Measurements from ENCODE around the gene MYL11. TPM values are rescaled to one million over a fixed set of nuclear protein-coding genes. Genes with fewer than 3 reads are reported as not detected.
A peak's percentile ranks its signal among the peaks of the same experiment; 100 is the strongest.

The MYL11 gene
- total RNA-seq, 1 donor from 2014 or later: not detected

GRCh38 chr16:30376461-30376902 is 1.9 kb downstream of the MYL11 start:
- H3K9ac ChIP-seq (ENCODE audit: low read length): no peak overlapping the region
- no peak overlapping the region for H2AFZ ChIP-seq (ENCODE audit: low read depth, low read length)
- H3K27ac ChIP-seq (ENCODE audit: low read depth, low read length): no peak overlapping the region
- H3K4me2 ChIP-seq (ENCODE audit: low read length): no peak overlapping the region
- peak overlapping the region; percentile 41 for H3K27ac Mint-ChIP-seq (ENCODE audit: unreplicated experiment)
- no peak overlapping the region for H3K4me3 ChIP-seq (ENCODE audit: insufficient read depth, low read depth, low read length)
- H3K9me3 ChIP-seq (ENCODE audit: insufficient read depth, low read depth, low read length): no peaks in the 10 kb centered on the region
- H3K4me1 ChIP-seq (ENCODE audit: insufficient read depth, low read length): peaks cover 15% of the 10 kb centered on the region
- H3K36me3 Mint-ChIP-seq (ENCODE audit: low read depth, unreplicated experiment): peaks cover 2% of the 10 kb centered on the region
- FAIRE-seq (no peak), DNase-seq (ENCODE audit: low read depth) (no peak)
- peaks cover 6% of the 10 kb centered on the region for H3K79me2 ChIP-seq (ENCODE audit: insufficient read depth, low read length)
- peaks cover 9% of the 10 kb centered on the region for H3K4me1 Mint-ChIP-seq (ENCODE audit: low read depth, unreplicated experiment)
- H3K27me3 ChIP-seq (ENCODE audit: insufficient read depth, low read length): no peaks in the 10 kb centered on the region
- no peaks in the 10 kb centered on the region for H3K36me3 ChIP-seq (ENCODE audit: insufficient read depth, low read length)
- H4K20me1 ChIP-seq (ENCODE audit: insufficient read depth, low read length): peaks cover 8% of the 10 kb centered on the region
- no peak overlapping the region for H3K4me3 Mint-ChIP-seq (ENCODE audit: unreplicated experiment)
- H3K27me3 Mint-ChIP-seq (ENCODE audit: low read depth, unreplicated experiment): no peaks in the 10 kb centered on the region
- H3K9me3 Mint-ChIP-seq (ENCODE audit: unreplicated experiment): no peaks in the 10 kb centered on the region
- TF ChIP-seq, protein P1, sequence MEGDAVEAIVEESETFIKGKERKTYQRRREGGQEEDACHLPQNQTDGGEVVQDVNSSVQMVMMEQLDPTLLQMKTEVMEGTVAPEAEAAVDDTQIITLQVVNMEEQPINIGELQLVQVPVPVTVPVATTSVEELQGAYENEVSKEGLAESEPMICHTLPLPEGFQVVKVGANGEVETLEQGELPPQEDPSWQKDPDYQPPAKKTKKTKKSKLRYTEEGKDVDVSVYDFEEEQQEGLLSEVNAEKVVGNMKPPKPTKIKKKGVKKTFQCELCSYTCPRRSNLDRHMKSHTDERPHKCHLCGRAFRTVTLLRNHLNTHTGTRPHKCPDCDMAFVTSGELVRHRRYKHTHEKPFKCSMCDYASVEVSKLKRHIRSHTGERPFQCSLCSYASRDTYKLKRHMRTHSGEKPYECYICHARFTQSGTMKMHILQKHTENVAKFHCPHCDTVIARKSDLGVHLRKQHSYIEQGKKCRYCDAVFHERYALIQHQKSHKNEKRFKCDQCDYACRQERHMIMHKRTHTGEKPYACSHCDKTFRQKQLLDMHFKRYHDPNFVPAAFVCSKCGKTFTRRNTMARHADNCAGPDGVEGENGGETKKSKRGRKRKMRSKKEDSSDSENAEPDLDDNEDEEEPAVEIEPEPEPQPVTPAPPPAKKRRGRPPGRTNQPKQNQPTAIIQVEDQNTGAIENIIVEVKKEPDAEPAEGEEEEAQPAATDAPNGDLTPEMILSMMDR (IDR thresholded peaks at IDR 0.05; ENCODE audit: insufficient read depth, low read depth, low read length): no peak
- no peak for TF ChIP-seq EZH2 (IDR thresholded peaks at IDR 0.05; ENCODE audit: insufficient read depth, low read length)

DNA sequence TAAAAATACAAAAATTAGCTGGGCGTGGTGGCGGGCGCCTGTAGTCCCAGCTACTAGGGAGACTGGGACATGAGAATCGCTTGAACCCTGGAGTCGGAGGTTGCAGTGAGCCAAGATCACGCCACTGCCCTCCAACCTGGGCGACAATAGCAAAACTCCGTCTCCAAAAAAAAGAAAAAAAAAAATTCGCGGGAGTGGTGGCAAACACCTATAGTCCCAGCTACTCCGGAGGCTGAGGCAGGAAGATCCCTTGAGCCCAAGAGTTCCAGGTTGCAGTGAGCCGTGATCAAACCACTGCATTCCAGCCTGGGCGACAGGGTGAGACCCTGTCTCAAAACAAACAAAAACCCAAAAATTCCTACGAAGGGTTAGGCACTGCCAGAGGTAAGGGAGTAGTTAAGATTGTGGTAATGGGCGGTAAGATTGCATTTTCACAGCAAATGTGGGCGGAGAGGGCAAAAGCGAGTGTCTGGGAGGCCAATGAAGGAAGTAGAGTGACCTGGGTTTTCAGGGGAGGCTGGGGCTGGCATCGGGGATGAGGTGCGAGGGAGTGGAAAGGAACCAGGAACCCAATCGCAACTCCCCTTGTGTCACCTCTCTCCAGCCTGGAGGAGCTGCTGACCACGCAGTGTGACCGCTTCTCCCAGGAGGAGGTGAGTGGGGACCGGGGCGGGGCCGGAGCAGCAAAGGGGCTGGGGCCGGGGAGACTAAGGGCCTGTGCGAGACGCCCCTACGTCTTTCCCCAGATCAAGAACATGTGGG is 2.6 kb downstream of the MYL11 start:
- Histone ChIP-seq H3K79me2 (ENCODE audit: insufficient read depth, low read length) (peaks cover 6% of the 10 kb centered on the region), H3K4me3 (ENCODE audit: insufficient read depth, low read depth, low read length) (peak overlapping the region; percentile 47), H3K4me2 (ENCODE audit: low read length) (peak overlapping the region; percentile 100), H4K20me1 (ENCODE audit: insufficient read depth, low read length) (peaks cover 8% of the 10 kb centered on the region), H3K9ac (ENCODE audit: low read length) (peak overlapping the region; percentile 87), H3K27me3 (ENCODE audit: insufficient read depth, low read length) (no peaks in the 10 kb centered on the region), H3K36me3 (ENCODE audit: insufficient read depth, low read length) (no peaks in the 10 kb centered on the region), H3K4me1 (ENCODE audit: insufficient read depth, low read length) (peaks cover 15% of the 10 kb centered on the region), H3K9me3 (ENCODE audit: insufficient read depth, low read depth, low read length) (no peaks in the 10 kb centered on the region), H3K27ac (ENCODE audit: low read depth, low read length) (peak overlapping the region; percentile 92), H2AFZ (ENCODE audit: low read depth, low read length) (peak overlapping the region; percentile 86)
- Mint-ChIP-seq H3K9me3 (ENCODE audit: unreplicated experiment) (no peaks in the 10 kb centered on the region), H3K36me3 (ENCODE audit: low read depth, unreplicated experiment) (peaks cover 2% of the 10 kb centered on the region), H3K27me3 (ENCODE audit: low read depth, unreplicated experiment) (no peaks in the 10 kb centered on the region), H3K4me3 (ENCODE audit: unreplicated experiment) (peak overlapping the region; percentile 93), H3K4me1 (ENCODE audit: low read depth, unreplicated experiment) (peaks cover 6% of the 10 kb centered on the region), H3K27ac (ENCODE audit: unreplicated experiment) (peak overlapping the region; percentile 94)
- FAIRE-seq (no peak), DNase-seq (ENCODE audit: low read depth) (peak; percentile 13)
- no peak for TF ChIP-seq EZH2 (IDR thresholded peaks at IDR 0.05; ENCODE audit: insufficient read depth, low read length)
- TF ChIP-seq, protein P1 (IDR thresholded peaks at IDR 0.05; ENCODE audit: insufficient read depth, low read depth, low read length): no peak

DNA sequence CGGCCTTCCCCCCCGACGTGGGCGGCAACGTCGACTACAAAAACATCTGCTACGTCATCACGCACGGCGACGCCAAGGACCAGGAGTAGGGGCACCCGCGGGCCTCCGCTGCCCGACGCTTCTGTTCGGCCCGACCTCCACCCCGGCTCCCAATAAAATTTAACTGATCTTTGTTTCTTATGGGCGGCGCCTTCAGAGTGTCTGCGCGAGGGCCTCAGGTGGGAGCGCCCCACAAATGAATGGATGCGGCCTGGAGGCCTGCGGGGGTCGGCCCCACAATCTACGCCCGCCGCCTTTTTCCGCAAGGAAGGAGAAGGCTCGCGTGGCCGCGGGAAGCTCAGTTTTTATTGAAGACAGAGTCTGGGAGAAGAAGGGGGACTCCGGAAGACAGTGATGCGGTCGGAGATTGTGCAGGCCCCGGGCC is 3.2 kb downstream of the MYL11 start:
- peak overlapping the region; percentile 100 for H3K4me2 ChIP-seq (ENCODE audit: low read length)
- H3K36me3 Mint-ChIP-seq (ENCODE audit: low read depth, unreplicated experiment): peaks cover 2% of the 10 kb centered on the region
- no peaks in the 10 kb centered on the region for H3K27me3 Mint-ChIP-seq (ENCODE audit: low read depth, unreplicated experiment)
- peaks cover 6% of the 10 kb centered on the region for H3K4me1 Mint-ChIP-seq (ENCODE audit: low read depth, unreplicated experiment)
- H3K4me1 ChIP-seq (ENCODE audit: insufficient read depth, low read length): peaks cover 15% of the 10 kb centered on the region
- H3K4me3 ChIP-seq (ENCODE audit: insufficient read depth, low read depth, low read length): peak overlapping the region; percentile 47
- TF ChIP-seq EZH2 (IDR thresholded peaks at IDR 0.05; ENCODE audit: insufficient read depth, low read length): no peak
- TF ChIP-seq, protein P1 (IDR thresholded peaks at IDR 0.05; ENCODE audit: insufficient read depth, low read depth, low read length): no peak
- H3K9ac ChIP-seq (ENCODE audit: low read length): peak overlapping the region; percentile 87
- no peaks in the 10 kb centered on the region for H3K9me3 ChIP-seq (ENCODE audit: insufficient read depth, low read depth, low read length)
- peak overlapping the region; percentile 92 for H3K27ac ChIP-seq (ENCODE audit: low read depth, low read length)
- FAIRE-seq (no peak), DNase-seq (ENCODE audit: low read depth) (peak; percentile 78)
- peak overlapping the region; percentile 86 for H2AFZ ChIP-seq (ENCODE audit: low read depth, low read length)
- H4K20me1 ChIP-seq (ENCODE audit: insufficient read depth, low read length): peaks cover 8% of the 10 kb centered on the region
- H3K27ac Mint-ChIP-seq (ENCODE audit: unreplicated experiment): peak overlapping the region; percentile 94
- peak overlapping the region; percentile 93 for H3K4me3 Mint-ChIP-seq (ENCODE audit: unreplicated experiment)
- peaks cover 6% of the 10 kb centered on the region for H3K79me2 ChIP-seq (ENCODE audit: insufficient read depth, low read length)
- no peaks in the 10 kb centered on the region for H3K27me3 ChIP-seq (ENCODE audit: insufficient read depth, low read length)
- no peaks in the 10 kb centered on the region for H3K36me3 ChIP-seq (ENCODE audit: insufficient read depth, low read length)
- H3K9me3 Mint-ChIP-seq (ENCODE audit: unreplicated experiment): no peaks in the 10 kb centered on the region
